HG03469 (cell line): ENCODE results near the gene MZT1.

Source experiments
- ATAC-seq: cut with Tn5 transposase; IDR thresholded peaks from one replicate; pipeline ENCODE4 v1.9.1; 2021; ENCODE audit warnings: mild to moderate bottlenecking, moderate library complexity, moderate number of reproducible peaks; ENCODE audit not compliant: unreplicated experiment

The MZT1 gene

GRCh38 chr13:72686766-72687165 is 40.7 kb downstream of the MZT1 start:
- no peak for ATAC-seq

- ATAC-seq, result no peak
These were observed 47.1 kb downstream of the MZT1 start for GRCh38 chr13:72680353-72680752.

DNA sequence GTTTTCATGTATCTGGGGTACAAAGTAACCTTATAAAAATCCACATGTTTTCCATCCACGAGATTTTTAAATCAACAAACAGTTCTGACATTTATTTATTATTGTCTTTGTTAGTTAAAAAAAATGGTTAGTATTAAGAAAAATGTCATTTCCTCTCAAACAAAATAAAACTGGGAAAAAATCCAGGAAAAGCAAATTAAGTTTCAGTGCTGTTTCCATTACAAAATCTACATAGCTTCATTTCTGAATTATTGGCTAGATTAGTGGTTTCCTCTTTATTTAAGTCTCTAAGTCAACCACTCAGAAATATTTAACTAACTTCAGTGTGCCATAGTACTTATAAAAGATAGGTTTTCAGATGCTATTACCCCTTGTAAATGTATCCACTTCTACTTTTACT is 49.1 kb downstream of the MZT1 start:
- no peak for ATAC-seq

DNA sequence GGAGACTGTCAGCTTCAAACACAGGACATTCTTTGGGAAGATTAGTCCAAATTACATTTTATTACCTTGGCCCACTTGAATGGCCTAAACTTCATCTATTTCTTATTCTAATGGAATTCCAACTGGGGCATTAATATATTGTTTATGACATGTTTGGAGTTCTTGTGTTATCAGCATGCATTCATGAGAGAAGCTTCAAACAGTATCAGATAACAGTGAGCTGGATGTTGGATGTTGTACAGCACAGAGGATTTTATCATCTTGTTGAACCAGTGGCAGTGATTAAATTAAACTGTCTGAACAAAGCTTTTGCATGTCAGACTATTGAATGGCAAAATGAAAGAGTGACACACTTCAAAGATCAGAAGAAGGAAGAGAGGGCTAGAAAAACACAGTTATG is 50.0 kb downstream of the MZT1 start:
- ATAC-seq, result no peak

DNA sequence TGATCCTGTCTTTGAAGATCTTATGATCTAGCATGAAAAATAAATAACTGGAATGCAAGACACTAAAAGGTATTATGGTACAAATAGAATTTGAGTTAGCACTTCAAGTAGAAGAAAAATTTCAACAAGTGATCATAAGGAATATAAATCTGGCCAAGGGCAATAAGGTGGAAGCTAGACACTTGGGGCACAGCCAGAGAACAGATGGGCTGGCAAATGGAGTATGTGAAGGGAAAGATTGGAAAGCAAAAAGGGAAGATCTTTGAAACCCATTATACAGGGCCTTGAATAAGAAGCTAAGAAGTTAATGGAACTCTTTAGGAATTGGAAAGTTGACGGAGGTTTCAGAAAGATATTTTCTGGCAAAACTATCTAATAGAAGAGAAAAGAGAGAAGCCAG is 61.0 kb downstream of the MZT1 start:
- ATAC-seq, result no peak

- ATAC-seq, result no peak
These were observed 64.9 kb downstream of the MZT1 start for GRCh38 chr13:72662548-72662947.
